Measurements from ENCODE around the gene PSMD7.

The PSMD7 gene

GRCh38 chr16:74264811-74265210, 31.8 kb upstream of the PSMD7 start:
- no peak overlapping the region for H3K4me2 ChIP-seq (ENCODE audit: low read depth, low read length)
- H3K9me3 ChIP-seq (replicated peaks; ENCODE audit: insufficient read depth, low read length): no peaks in the 10 kb centered on the region
- no peaks in the 10 kb centered on the region for H3F3A ChIP-seq (ENCODE audit: insufficient read depth, low read length)
- H3K9me2 ChIP-seq (replicated peaks; ENCODE audit: insufficient read depth, low read length): no peaks in the 10 kb centered on the region
- H3K27ac ChIP-seq (ENCODE audit: low read length): no peak overlapping the region
- H2AFZ ChIP-seq (ENCODE audit: low read length): no peak overlapping the region
- no peaks in the 10 kb centered on the region for H3K79me2 ChIP-seq (ENCODE audit: low read length)
- H3K36me3 ChIP-seq (replicated peaks; ENCODE audit: insufficient read depth, low read length): no peaks in the 10 kb centered on the region
- H3K4me3 ChIP-seq (ENCODE audit: low read length): no peak overlapping the region
- no peaks in the 10 kb centered on the region for H3K27me3 ChIP-seq (replicated peaks; ENCODE audit: insufficient read depth, low read length)
- no peaks in the 10 kb centered on the region for H4K20me1 ChIP-seq (ENCODE audit: insufficient read depth, low read length)
- no peaks in the 10 kb centered on the region for H3K4me1 ChIP-seq (ENCODE audit: low read length)
- no peak for DNase-seq
- TF ChIP-seq CTCF (IDR thresholded peaks at IDR 0.05; ENCODE audit: low read length): no peak
- no peak for TF ChIP-seq EZH2 (optimal IDR thresholded peaks at IDR 0.05; ENCODE audit: low read depth, low read length)
- no peak for TF ChIP-seq EZH2phosphoT487 (IDR thresholded peaks at IDR 0.05; ENCODE audit: low read length)
- no peak overlapping the region for H3K9ac ChIP-seq (ENCODE audit: low read length)

GRCh38 chr16:74268372-74268782, 28.2 kb upstream of the PSMD7 start:
- no peaks in the 10 kb centered on the region for H3K4me1 ChIP-seq (ENCODE audit: low read length)
- H3K36me3 ChIP-seq (replicated peaks; ENCODE audit: insufficient read depth, low read length): no peaks in the 10 kb centered on the region
- DNase-seq: no peak
- no peak overlapping the region for H3K4me2 ChIP-seq (ENCODE audit: low read depth, low read length)
- H3K79me2 ChIP-seq (ENCODE audit: low read length): no peaks in the 10 kb centered on the region
- H3F3A ChIP-seq (ENCODE audit: insufficient read depth, low read length): no peaks in the 10 kb centered on the region
- no peaks in the 10 kb centered on the region for H4K20me1 ChIP-seq (ENCODE audit: insufficient read depth, low read length)
- H2AFZ ChIP-seq (ENCODE audit: low read length): no peak overlapping the region
- TF ChIP-seq EZH2 (optimal IDR thresholded peaks at IDR 0.05; ENCODE audit: low read depth, low read length) (no peak), EZH2phosphoT487 (IDR thresholded peaks at IDR 0.05; ENCODE audit: low read length) (no peak), CTCF (IDR thresholded peaks at IDR 0.05; ENCODE audit: low read length) (no peak)
- no peaks in the 10 kb centered on the region for H3K9me2 ChIP-seq (replicated peaks; ENCODE audit: insufficient read depth, low read length)
- no peaks in the 10 kb centered on the region for H3K27me3 ChIP-seq (replicated peaks; ENCODE audit: insufficient read depth, low read length)
- H3K9me3 ChIP-seq (replicated peaks; ENCODE audit: insufficient read depth, low read length): no peaks in the 10 kb centered on the region
- no peak overlapping the region for H3K27ac ChIP-seq (ENCODE audit: low read length)
- H3K9ac ChIP-seq (ENCODE audit: low read length): no peak overlapping the region
- no peak overlapping the region for H3K4me3 ChIP-seq (ENCODE audit: low read length)

- Histone ChIP-seq H3K9me3 (replicated peaks; ENCODE audit: insufficient read depth, low read length) (no peaks in the 10 kb centered on the region), H3K79me2 (ENCODE audit: low read length) (no peaks in the 10 kb centered on the region), H4K20me1 (ENCODE audit: insufficient read depth, low read length) (no peaks in the 10 kb centered on the region), H3K4me3 (ENCODE audit: low read length) (no peak overlapping the region), H2AFZ (ENCODE audit: low read length) (no peak overlapping the region), H3K9ac (ENCODE audit: low read length) (no peak overlapping the region), H3K36me3 (replicated peaks; ENCODE audit: insufficient read depth, low read length) (no peaks in the 10 kb centered on the region), H3K9me2 (replicated peaks; ENCODE audit: insufficient read depth, low read length) (no peaks in the 10 kb centered on the region), H3K27ac (ENCODE audit: low read length) (no peak overlapping the region), H3F3A (ENCODE audit: insufficient read depth, low read length) (no peaks in the 10 kb centered on the region), H3K4me2 (ENCODE audit: low read depth, low read length) (no peak overlapping the region), H3K27me3 (replicated peaks; ENCODE audit: insufficient read depth, low read length) (no peaks in the 10 kb centered on the region), H3K4me1 (ENCODE audit: low read length) (no peaks in the 10 kb centered on the region)
- TF ChIP-seq CTCF (IDR thresholded peaks at IDR 0.05; ENCODE audit: low read length) (no peak), EZH2 (optimal IDR thresholded peaks at IDR 0.05; ENCODE audit: low read depth, low read length) (no peak), EZH2phosphoT487 (IDR thresholded peaks at IDR 0.05; ENCODE audit: low read length) (no peak)
- no peak for DNase-seq
These were observed 24.7 kb upstream of the PSMD7 start for GRCh38 chr16:74271872-74272271.
